HepG2 (cell line): Measurements from ENCODE around the gene GPR137. TPM values are rescaled to one million over a fixed set of nuclear protein-coding genes. Genes with fewer than 3 reads are reported as not detected.
A peak's percentile ranks its signal among the peaks of the same experiment; 100 is the strongest.

Source experiments
- ARHGAP35 ChIP-seq: sonication (generic); formaldehyde crosslinking; IDR thresholded peaks from 2 replicates; pipeline ENCODE4 v1.9.0; 2022; ENCODE audit warnings: mild to moderate bottlenecking, inconsistent platforms, moderate library complexity, missing genetic modification reagents, borderline replicate concordance
- BCL3 ChIP-seq: sonication (generic); formaldehyde crosslinking; IDR thresholded peaks from 2 replicates; pipeline ENCODE4 v1.5.1; 2020; ENCODE audit warnings: mild to moderate bottlenecking, missing genetic modification reagents, moderate library complexity
- KAT8 ChIP-seq: IDR thresholded peaks from 2 replicates; pipeline ENCODE4 v1.6.1; 2016; ENCODE audit warnings: missing genetic modification reagents, missing compliant biosample characterization
- KDM4B ChIP-seq: sonication (generic); formaldehyde crosslinking; IDR thresholded peaks from 2 replicates; pipeline ENCODE4 v1.4.0; 2020; ENCODE audit warnings: missing genetic modification reagents
- MED13 ChIP-seq: sonication (generic); formaldehyde crosslinking; IDR thresholded peaks from 2 replicates; pipeline ENCODE4 v1.5.0; 2020; ENCODE audit warnings: missing genetic modification reagents
- MXI1 ChIP-seq: IDR thresholded peaks from 3 replicates; pipeline ENCODE4 v1.6.1; 2012; ENCODE audit warnings: low read depth, low read length, inconsistent platforms, borderline replicate concordance
- SMAD9 ChIP-seq: sonication (generic); formaldehyde crosslinking; IDR thresholded peaks from 2 replicates; pipeline ENCODE4 v1.5.1; 2020; ENCODE audit warnings: mild to moderate bottlenecking, missing genetic modification reagents
- SNAPC4 ChIP-seq: sonication (generic); formaldehyde crosslinking; IDR thresholded peaks from 2 replicates; pipeline ENCODE4 v1.4.0; 2020; ENCODE audit warnings: mild to moderate bottlenecking, missing genetic modification reagents
- SP2 ChIP-seq: sonication (generic); formaldehyde crosslinking; IDR thresholded peaks from 2 replicates; pipeline ENCODE4 v1.5.1; 2020; ENCODE audit warnings: mild to moderate bottlenecking, missing genetic modification reagents
- TCF7 ChIP-seq: sonication (generic); IDR thresholded peaks from 2 replicates; pipeline ENCODE4 v1.6.1; 2016; ENCODE audit warnings: antibody characterized with exemption, low read depth
- TRAFD1 ChIP-seq: sonication (generic); formaldehyde crosslinking; IDR thresholded peaks from 2 replicates; pipeline ENCODE4 v1.5.1; 2020; ENCODE audit warnings: missing genetic modification reagents, mild to moderate bottlenecking, borderline replicate concordance
- ZBTB43 ChIP-seq: sonication (generic); formaldehyde crosslinking; conservative IDR thresholded peaks from 2 replicates; pipeline ENCODE4 v1.4.0; 2020; ENCODE audit warnings: missing genetic modification reagents
- ZNF230 ChIP-seq: sonication (generic); formaldehyde crosslinking; IDR thresholded peaks from 2 replicates; pipeline ENCODE4 v1.4.0; 2020; ENCODE audit warnings: mild to moderate bottlenecking, missing genetic modification reagents
- ZNF333 ChIP-seq: sonication (generic); formaldehyde crosslinking; IDR thresholded peaks from 2 replicates; pipeline ENCODE4 v1.4.0; 2020; ENCODE audit warnings: mild to moderate bottlenecking, missing genetic modification reagents, borderline replicate concordance
- ZNF33A ChIP-seq: sonication (generic); formaldehyde crosslinking; IDR thresholded peaks from 2 replicates; pipeline ENCODE4 v1.5.1; 2020; ENCODE audit warnings: missing genetic modification reagents, mild to moderate bottlenecking, moderate library complexity, borderline replicate concordance
- ZNF414 ChIP-seq: sonication (generic); formaldehyde crosslinking; IDR thresholded peaks from 2 replicates; pipeline ENCODE4 v1.5.0; 2020; ENCODE audit warnings: missing genetic modification reagents
- ZNF746 ChIP-seq: sonication (generic); formaldehyde crosslinking; IDR thresholded peaks from 2 replicates; pipeline ENCODE4 v1.8.0; 2022; ENCODE audit warnings: mild to moderate bottlenecking, missing genetic modification reagents
- ZNF777 ChIP-seq: sonication (generic); formaldehyde crosslinking; IDR thresholded peaks from 2 replicates; pipeline ENCODE4 v1.4.0; 2020; ENCODE audit warnings: missing genetic modification reagents
- polyA plus RNA-seq, 8 experiments: library from polyadenylated mRNA; depleted of rRNA in 3 of 8; stranded (reverse) in 7 of 8; unstranded in 1 of 8; fragments of >200 nt; fragmentation: Illumina TruSeq in 4 of 8; extraction: Trizol in 4 of 8; gene quantifications; 2 replicates each; pipeline versions ENCODE4 v1.2.1 to v1.2.3, GENCODE V29; 2011 to 2016; ENCODE audit warnings: low read depth in 4 of 8, missing spikeins in 1 of 8, mixed read lengths in 1 of 8; ENCODE audit not compliant: insufficient read depth in 1 of 8
- total RNA-seq, 5 experiments: library from RNA; depleted of rRNA; stranded (reverse); fragments of >200 nt; fragmentation: Illumina TruSeq; extraction: Trizol; gene quantifications; 2 replicates each; pipeline ENCODE4 v1.2.3, GENCODE V29; 2016; ENCODE audit warnings: low read depth in 1 of 5

GPR137 gene
- total and polyA plus RNA-seq, 2 of the 13 experiments (the other 11 are each of a cell fraction or from before 2014, with no cell fraction given): 8.5 to 13.2 TPM

GRCh38 chr11:64284048-64284961 lies 1.3 kb upstream of the GPR137 start, which contains the start of gene BAD (continued):
- no peak for TF ChIP-seq TCF7
- TF ChIP-seq ZBTB43 (CRISPR knock-in tag): 0 out of 2 replicates have a peak, but pooled peaks have one; percentile 16
- peak; percentile 75; the same call in 1 of the 2 replicates for TF ChIP-seq ZNF230 (CRISPR knock-in tag)
- TF ChIP-seq ZNF33A: 0 out of 2 replicates have a peak, but pooled peaks have one; percentile 57
- TF ChIP-seq BCL3 (CRISPR knock-in tag): 0 out of 2 replicates have a peak, but pooled peaks have one; percentile 15
- peak; percentile 87; the same call in 2 of the 3 replicates for TF ChIP-seq MXI1
- 0 out of 2 replicates have a peak, but pooled peaks have one; percentile 32 for TF ChIP-seq KDM4B (CRISPR knock-in tag)
- TF ChIP-seq ZNF777 (CRISPR knock-in tag): no peak; the same call in 1 of the 2 replicates
- 0 out of 2 replicates have a peak, but pooled peaks have one; percentile 4 for TF ChIP-seq ZNF333
- TF ChIP-seq SP2 (CRISPR knock-in tag): peak; percentile 90
- TF ChIP-seq MED13 (CRISPR knock-in tag): no peak
- TF ChIP-seq TRAFD1 (CRISPR knock-in tag): no peak
- no peak for TF ChIP-seq SNAPC4 (CRISPR knock-in tag)
- 0 out of 2 replicates have a peak, but pooled peaks have one; percentile 26 for TF ChIP-seq ARHGAP35 (CRISPR knock-in tag)
- peak; percentile 89 for TF ChIP-seq ZNF414 (CRISPR knock-in tag)
- 0 out of 2 replicates have a peak, but pooled peaks have one; percentile 2 for TF ChIP-seq ZNF746 (CRISPR knock-in tag)
- no peak for TF ChIP-seq SMAD9 (CRISPR knock-in tag)
- peak; percentile 37; the same call in 1 of the 2 replicates for TF ChIP-seq KAT8 (CRISPR knock-in tag)
